ENCODE data around the gene VIT. TPM values are rescaled to one million over a fixed set of nuclear protein-coding genes. Genes with fewer than 3 reads are reported as not detected.
"Not testable (repeated sequence)": the region's sequence is repeated elsewhere in the genome, so short reads cannot be mapped to it uniquely, and the experiment has no call there.

VIT gene
- total RNA-seq, 1 experiment from 2014 or later: 3.6 TPM

- DNase-seq (ENCODE audit: low spot score): no peak
These were observed 18.4 kb upstream of the VIT start for GRCh38 chr2:36677996-36678605.

DNA sequence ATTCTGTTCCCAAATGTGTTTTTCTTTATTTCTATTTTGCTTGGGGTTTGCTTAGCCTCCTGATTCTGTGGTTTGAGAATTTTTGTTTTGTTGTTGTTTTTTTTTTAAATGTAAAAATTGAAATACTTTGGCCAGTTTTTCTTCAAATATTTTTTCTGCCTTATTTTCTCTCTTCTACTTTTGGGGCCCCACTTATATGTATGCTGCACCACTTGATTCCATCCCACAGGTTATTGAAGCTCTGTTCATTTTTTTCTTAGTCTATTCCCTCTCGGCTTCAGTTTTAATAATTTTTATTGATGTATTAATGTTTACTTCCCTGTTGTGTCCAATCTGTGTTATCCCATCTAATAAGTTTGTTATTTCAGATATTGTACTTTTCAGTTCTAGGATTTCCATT is 17.7 kb upstream of the VIT start:
- DNase-seq (ENCODE audit: low spot score): no peak

DNA sequence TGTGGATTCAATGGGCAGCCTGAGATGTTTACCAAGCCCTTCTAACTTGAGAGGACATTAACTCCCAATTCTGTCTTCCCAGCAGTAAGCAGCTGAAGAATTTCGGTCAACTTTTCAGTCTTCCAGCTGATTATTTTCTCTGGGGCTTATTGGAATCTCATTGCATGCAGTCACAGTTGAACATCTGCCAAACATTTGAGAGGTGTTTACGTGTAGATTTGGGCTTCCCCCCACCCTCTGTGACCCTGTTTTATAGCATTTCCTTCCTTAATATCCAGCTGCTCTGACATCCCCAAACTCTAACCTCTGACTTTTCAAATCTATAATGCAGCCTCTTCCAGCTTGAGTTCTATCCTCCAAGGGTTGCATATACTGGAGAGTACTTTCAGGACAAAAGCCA is 16.5 kb upstream of the VIT start:
- DNase-seq (ENCODE audit: low spot score): no peak

DNA sequence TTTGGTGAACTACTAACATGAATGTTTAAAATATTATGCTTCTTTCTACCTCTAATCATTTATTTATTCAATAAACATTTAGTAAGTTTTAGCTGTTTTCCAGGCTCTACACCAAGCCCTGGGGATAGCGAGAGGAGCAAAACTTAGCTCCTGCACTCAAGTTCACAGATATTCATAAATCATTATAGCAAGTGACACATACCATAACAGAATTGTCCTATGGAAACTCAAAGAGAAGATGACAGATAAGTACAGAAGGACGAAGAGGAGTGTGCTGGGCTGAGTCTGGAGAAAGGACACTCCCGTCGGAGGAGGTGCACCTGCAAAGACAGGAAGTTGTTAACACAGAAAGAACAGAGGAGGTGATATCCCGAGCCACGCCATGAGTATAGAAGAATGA is 13.9 kb upstream of the VIT start:
- DNase-seq (ENCODE audit: low spot score): no peak

GRCh38 chr2:36683002-36683401 is 13.5 kb upstream of the VIT start:
- DNase-seq (ENCODE audit: low spot score): no peak

GRCh38 chr2:36688291-36688690 is 8.2 kb upstream of the VIT start:
- DNase-seq (ENCODE audit: low spot score): not testable (repeated sequence)

DNA sequence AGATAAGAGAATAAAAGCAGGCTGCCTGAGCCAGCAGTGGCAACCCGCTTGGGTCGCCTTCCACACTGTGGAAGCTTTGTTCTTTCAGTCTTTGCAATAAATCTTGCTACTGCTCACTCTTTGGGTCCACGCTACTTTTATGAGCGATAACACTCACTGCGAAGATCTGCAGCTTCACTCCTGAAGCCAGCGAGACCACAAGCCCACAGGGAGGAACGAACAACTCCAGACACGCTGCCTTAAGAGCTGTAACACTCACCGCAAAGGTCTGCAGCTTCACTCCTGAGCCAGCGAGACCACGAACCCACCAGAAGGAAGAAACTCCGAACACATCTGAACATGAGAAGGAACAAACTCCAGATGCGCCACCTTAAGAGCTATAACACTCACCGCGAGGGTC is 7.5 kb upstream of the VIT start:
- DNase-seq (ENCODE audit: low spot score): not testable (repeated sequence)

- no peak for DNase-seq (ENCODE audit: low spot score)
These were observed 4.4 kb upstream of the VIT start for GRCh38 chr2:36692121-36692520.

DNA sequence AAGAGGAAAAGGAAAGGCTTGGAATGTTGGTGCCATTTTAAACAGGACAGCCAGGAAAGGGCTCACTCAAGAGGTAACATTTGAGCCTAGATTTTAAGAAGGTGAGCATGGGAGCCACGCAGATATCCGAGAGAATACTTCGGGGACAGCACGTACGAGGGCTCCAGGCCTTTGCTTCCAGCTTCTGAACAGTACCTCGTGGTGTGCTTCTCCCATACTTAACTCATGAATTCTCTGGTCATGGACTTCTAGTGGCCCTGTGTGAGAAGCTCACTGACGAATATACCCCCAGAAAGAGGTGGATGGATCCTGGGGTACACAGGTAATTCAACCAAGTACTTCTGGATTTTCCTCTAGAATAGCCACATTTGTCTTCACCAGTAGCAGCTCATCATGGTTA is 2.7 kb upstream of the VIT start:
- no peak for DNase-seq (ENCODE audit: low spot score)

DNA sequence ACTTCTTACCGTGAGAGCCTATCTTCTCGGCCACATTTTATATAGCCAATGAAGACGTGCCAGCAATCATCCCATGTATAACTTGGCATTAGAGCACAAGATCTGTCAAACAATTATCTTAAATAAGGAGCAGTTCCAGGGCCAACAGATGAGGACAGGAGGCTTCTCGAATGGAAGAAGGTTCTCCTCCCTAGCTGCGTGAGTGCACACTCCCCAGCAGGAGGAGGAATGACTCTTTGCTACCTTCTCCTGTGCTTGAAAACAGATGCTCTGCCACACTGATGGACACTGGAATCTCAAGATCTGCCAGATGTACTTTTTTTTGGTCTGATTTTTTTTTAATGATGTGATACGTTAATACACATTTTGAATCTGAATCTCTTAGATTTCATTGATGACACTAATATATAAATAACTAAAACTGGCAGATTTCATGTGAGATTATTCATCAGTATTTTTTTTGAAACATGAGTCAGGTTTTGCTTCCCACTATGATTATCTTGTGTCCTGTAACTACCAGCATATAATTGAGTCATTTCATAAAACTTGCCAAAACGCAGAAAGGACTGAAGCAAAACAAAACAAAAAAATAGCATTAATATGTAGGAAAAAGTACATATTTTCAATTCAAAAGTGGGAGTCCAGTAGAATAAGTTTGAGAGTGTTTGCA is 626 bp upstream of the VIT start:
- peak; percentile 8 for DNase-seq (ENCODE audit: low spot score)

GRCh38 chr2:36697424-36698066 is 1.0 kb downstream of the VIT start:
- peak; percentile 2 for DNase-seq (ENCODE audit: low spot score)

GRCh38 chr2:36698993-36699392 is 2.5 kb downstream of the VIT start:
- no peak for DNase-seq (ENCODE audit: low spot score)

- DNase-seq (ENCODE audit: low spot score): no peak
These were observed 3.8 kb downstream of the VIT start for GRCh38 chr2:36700311-36700710.

DNA sequence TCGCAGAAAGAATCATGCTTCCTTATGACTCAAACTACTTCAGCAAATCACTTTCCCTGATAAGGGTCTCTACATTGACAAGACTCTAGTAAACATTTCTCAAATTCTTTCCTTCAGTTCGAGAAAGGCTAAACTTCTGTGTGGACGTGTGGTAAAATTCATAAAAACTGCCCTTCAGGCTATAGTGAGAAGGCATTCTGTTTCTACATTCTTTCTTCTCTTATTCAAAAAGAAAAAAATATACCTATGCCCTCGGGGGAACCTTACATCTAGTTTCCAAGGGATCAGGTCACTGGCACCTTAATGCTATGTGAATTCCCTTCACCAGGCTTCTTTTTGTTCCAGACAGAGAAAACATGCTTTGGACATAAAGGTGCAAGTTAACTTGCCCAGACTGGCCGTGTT is 4.9 kb downstream of the VIT start:
- peak; percentile 2 for DNase-seq (ENCODE audit: low spot score)

DNA sequence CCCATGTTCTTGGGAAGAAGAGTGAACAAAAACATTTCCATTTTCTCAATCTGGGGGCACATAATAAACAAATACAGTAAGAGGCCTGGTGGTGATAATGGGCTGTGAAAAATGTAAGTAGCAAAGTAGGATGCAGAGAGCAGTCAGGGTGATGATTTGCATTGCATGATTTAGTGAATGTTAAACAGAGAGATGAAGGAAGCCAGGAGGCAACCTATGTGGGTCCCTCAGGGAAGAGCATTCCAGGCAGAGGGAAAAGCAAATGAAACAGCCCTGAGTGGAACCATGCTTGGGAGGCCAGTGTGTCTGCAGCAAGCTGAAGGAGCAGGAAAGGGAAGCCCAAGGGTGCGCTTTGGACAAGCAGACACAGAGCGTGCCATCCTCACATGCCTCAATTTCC is 5.4 kb downstream of the VIT start:
- no peak for DNase-seq (ENCODE audit: low spot score)

- DNase-seq (ENCODE audit: low spot score): no peak
These were observed 6.3 kb downstream of the VIT start for GRCh38 chr2:36702781-36703180.

DNA sequence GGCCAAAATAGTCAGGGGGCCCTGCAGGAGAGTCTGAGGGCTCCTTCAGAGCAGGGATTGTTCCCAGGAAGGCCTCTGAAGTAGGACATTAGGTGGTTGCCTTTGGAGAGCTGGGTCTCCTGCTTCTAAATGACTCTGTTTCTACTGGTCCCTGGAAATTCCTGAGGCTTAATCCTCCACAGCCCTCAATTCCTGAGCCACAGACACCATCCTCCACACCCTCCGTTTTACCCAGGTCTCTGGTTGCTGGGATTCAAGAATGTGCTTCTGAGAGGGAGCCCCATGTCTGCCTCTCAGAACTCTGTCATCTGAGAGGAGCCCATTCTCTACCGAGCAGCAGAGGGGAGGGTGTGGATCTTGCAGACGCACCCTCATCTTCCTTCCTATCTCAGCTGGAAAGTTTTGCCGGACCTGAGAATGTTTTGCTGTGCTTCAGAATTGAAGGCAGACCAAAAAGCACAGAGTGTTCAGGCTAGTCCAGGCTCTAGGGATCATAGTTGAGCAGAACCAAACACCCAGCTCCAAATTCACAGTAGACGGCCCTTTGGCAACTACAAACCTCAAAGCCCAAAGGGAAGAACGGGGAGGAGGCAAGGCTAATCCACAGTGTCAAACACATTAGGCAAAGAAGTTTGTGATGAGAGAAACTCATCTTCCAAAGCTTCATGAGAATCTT is 8.1 kb downstream of the VIT start:
- DNase-seq (ENCODE audit: low spot score): no peak

GRCh38 chr2:36705326-36706020 is 9.0 kb downstream of the VIT start:
- DNase-seq (ENCODE audit: low spot score): no peak

DNA sequence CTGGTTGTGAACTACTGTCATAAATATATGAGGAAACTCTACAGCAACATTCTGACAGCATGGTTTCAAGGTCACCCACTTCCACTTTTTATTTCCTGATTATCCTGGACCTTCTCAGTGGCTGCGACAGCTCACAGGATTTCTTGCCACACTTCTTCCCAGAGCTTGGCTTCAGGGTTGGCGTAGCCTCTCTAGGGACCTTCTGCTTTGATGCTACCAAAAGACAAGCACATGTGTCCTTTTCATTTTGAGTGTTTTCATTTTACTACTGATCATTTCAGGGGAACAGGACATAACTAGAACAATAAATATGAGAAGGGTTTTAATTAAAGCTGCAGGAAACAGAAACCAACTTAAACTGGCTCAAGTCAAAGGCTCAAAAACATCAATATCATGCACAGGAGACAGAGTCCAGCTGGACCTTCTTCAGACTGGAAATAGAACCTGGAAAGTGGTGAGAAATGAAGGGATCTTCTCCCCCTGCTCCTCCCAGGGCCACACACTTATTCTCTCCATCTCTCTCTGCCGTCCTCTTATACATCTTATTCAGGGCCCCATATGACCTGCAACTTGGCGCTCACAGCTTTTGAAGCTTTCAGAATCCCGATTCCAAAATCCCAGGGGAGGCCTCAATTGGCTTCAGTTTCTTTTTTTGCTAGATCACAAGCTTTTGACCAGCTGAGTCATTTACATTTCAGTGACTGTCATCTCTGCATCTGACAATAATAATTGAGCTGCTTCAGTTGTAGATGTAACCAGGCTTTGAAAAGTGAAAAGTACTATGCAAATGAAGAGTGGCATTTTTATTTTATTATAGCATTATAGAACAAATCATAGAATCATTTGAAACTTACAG is 9.7 kb downstream of the VIT start:
- DNase-seq (ENCODE audit: low spot score): no peak

DNA sequence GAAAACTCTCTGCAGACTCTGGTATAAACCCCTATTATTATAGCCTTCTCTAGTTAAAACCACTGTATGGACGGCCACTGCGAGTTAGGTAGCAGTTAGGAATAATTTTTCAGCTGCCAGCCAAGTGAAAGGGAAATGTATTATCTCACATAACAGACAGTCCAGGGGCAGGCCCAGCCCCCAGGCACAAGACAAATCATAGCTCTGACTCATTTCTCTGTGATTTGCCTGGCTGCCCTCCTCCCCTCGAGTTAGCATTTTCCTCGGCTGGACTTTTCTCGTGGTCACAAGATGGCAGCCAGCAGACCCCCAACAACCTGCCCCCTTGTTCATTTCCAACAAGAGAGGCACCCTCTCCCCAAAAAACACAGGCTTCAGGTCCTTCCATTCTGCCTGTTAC is 10.5 kb downstream of the VIT start:
- peak; percentile 2 for DNase-seq (ENCODE audit: low spot score)

DNA sequence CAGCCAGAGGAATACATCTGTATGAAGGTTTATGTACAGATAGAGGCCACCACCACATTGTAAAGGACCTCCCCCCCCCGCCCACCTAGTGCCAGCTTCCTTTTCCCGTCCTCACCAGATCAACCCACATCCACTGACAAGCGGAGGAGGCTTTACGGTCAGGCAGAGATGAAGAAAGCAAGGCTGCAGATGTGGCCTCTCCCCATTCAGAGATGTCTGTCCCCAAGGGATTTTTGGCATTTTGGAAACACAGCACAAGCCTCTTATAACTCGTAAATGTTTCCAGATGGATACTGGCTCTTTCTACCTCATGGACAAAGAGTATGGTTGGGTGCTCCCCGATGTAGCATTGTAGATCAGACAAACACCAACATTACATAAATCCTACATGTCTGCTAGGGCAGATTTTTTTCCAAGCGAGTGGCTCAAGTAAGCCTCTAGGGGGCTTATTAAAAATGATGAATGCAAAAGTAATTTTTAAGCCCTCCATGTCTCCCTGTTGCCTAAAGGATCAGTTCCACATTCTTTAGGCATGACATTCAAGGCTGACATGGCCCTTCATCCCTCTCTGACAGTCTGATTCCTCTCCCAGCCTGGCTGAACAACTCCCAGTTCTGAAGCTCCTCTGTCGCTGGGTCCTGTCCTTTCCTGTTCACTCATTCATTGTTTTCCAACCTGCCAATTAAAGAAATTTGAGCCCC is 11.7 kb downstream of the VIT start:
- DNase-seq (ENCODE audit: low spot score): no peak

All from H4 (cell line).